Prostate gland (tissue), 2 donors: Measurements from ENCODE around the gene ZNF385B. TPM values are rescaled to one million over a fixed set of nuclear protein-coding genes. Genes with fewer than 3 reads are reported as not detected.

Source experiments
- DNase-seq: peaks from one replicate; pipeline ENCODE4 v3.0.0-alpha.2; 2019; ENCODE audit warnings: low spot score
- H3K27ac ChIP-seq, 2 donors: fragments of 200-600 bp; sonication (generic); 2 replicates each; pipeline ENCODE4 v1.5.1; 2017 to 2019
- H3K27me3 ChIP-seq: fragments of 200-600 bp; sonication (generic); replicated peaks from 2 replicates; pipeline ENCODE4 v1.5.1; 2019; ENCODE audit not compliant: insufficient read depth
- H3K36me3 ChIP-seq, 2 donors: fragments of 200-600 bp; sonication (generic); 1 replicate in 1 of 2; 2 replicates in 1 of 2; pipeline versions ENCODE4 v1.5.1 to v1.8.1; 2017 to 2019
- H3K4me1 ChIP-seq: fragments of 200-600 bp; sonication (generic); replicated peaks from 2 replicates; pipeline ENCODE4 v1.5.1; 2019
- H3K4me3 ChIP-seq, 2 donors: fragments of 200-600 bp; sonication (generic); 2 replicates each; pipeline ENCODE4 v1.5.1; 2017 to 2019
- H3K9me3 ChIP-seq: fragments of 200-600 bp; sonication (generic); 2 replicates; pipeline ENCODE4 v1.5.1; 2017
- CTCF ChIP-seq, 4 experiments: fragments of 200-600 bp in 2 of 4; fragments of 450-650 bp in 2 of 4; sonication (generic) in 2 of 4; IDR thresholded peaks; 1 replicate in 3 of 4; 2 replicates in 1 of 4; pipeline ENCODE4 v1.5.1; 2016 to 2019; ENCODE audit warnings: antibody characterized with exemption in 4 of 4, mild to moderate bottlenecking in 2 of 4, moderate library complexity in 2 of 4
- POLR2A ChIP-seq: fragments of 450-650 bp; IDR thresholded peaks from one replicate; pipeline ENCODE4 v1.6.1; 2016; ENCODE audit warnings: antibody characterized with exemption, mild to moderate bottlenecking
- POLR2AphosphoS5 ChIP-seq: sonication (generic); formaldehyde crosslinking; IDR thresholded peaks from one replicate; pipeline ENCODE4 v1.6.1; 2017; ENCODE audit warnings: antibody characterized with exemption
- WGBS: methylation state at CpG from one replicate; pipeline ENCODE4 v1.1.5; 2018; 5-methylcytosine and 5-hydroxymethylcytosine counted together
- intact Hi-C: fragments of 100-400 bp; cut with DNase I; formaldehyde crosslinking; loops from one replicate; pipeline ENCODE4 v1.14.2; 2022
- total RNA-seq, 2 donors: library from RNA; depleted of rRNA; stranded (reverse); fragments of >200 nt; gene quantifications; one replicate each; pipeline ENCODE4 v1.1.0, GENCODE V29; 2016

The ZNF385B gene
- total RNA-seq, 2 donors from 2014 or later = 4.9 to 35.7 TPM

- intact Hi-C loops = no loop called here
- no peak for DNase-seq
- WGBS = 80% methylated on average over 2 of the region's 2 CpGs
- Histone ChIP-seq H3K4me1 (no peaks in the 10 kb centered on the region), H3K36me3 (no peaks in the 10 kb centered on the region), H3K27me3 (no peaks in the 10 kb centered on the region), H3K27ac (no peak overlapping the region), H3K4me3 (no peak overlapping the region), H3K9me3 (no peaks in the 10 kb centered on the region)
- no peak for TF ChIP-seq POLR2A
- TF ChIP-seq POLR2AphosphoS5 = no peak
- TF ChIP-seq CTCF (IDR thresholded peaks at IDR 0.05) = no peak
These were observed 299.7 kb downstream of the ZNF385B start for GRCh38 chr2:179561702-179562101.

GRCh38 chr2:179560257-179560735 is 301.1 kb downstream of the ZNF385B start:
- 76% methylated on average over 1 of the region's 1 CpG for WGBS
- DNase-seq = no peak
- Histone ChIP-seq H3K36me3 (no peaks in the 10 kb centered on the region), H3K9me3 (no peaks in the 10 kb centered on the region), H3K27me3 (no peaks in the 10 kb centered on the region), H3K27ac (no peak overlapping the region), H3K4me3 (no peak overlapping the region), H3K4me1 (no peaks in the 10 kb centered on the region)
- intact Hi-C loops = no loop called here
- no peak for TF ChIP-seq POLR2AphosphoS5
- no peak for TF ChIP-seq POLR2A
- no peak for TF ChIP-seq CTCF (IDR thresholded peaks at IDR 0.05)

- 92% methylated on average over 4 of the region's 4 CpGs for WGBS
- intact Hi-C loops = no loop called here
- H3K4me3 ChIP-seq = no peak overlapping the region
These were observed 302.2 kb downstream of the ZNF385B start for GRCh38 chr2:179559108-179559806.

GRCh38 chr2:179558010-179558934 is 303.1 kb downstream of the ZNF385B start:
- WGBS = 60% methylated on average over 2 of the region's 2 CpGs
- no peaks in the 10 kb centered on the region for H3K27me3 ChIP-seq
- no peak for DNase-seq
- no peak overlapping the region for H3K27ac ChIP-seq
- no peaks in the 10 kb centered on the region for H3K4me1 ChIP-seq
- intact Hi-C loops = no loop called here
- TF ChIP-seq POLR2AphosphoS5 = no peak
- TF ChIP-seq POLR2A = no peak
- TF ChIP-seq CTCF (IDR thresholded peaks at IDR 0.05) = no peak
- H3K9me3 ChIP-seq = no peaks in the 10 kb centered on the region
- no peak overlapping the region for H3K4me3 ChIP-seq
- H3K36me3 ChIP-seq = no peaks in the 10 kb centered on the region

More at GRCh38 chr2:179559108-179559806, 302.2 kb downstream of the ZNF385B start:
- no peak for TF ChIP-seq POLR2AphosphoS5
- no peak for TF ChIP-seq CTCF (IDR thresholded peaks at IDR 0.05)
- TF ChIP-seq POLR2A = no peak
- Histone ChIP-seq H3K27ac (no peak overlapping the region), H3K27me3 (no peaks in the 10 kb centered on the region), H3K4me1 (no peaks in the 10 kb centered on the region), H3K36me3 (no peaks in the 10 kb centered on the region), H3K9me3 (no peaks in the 10 kb centered on the region)
- DNase-seq = no peak
